Effector CD4-positive, alpha-beta T cell (primary cell): ENCODE results near the gene GPAM.
"Not testable (repeated sequence)": the region's sequence is repeated elsewhere in the genome, so short reads cannot be mapped to it uniquely, and the experiment has no call there.

Source experiments
- DNase-seq: peaks from one replicate; pipeline ENCODE4 v3.0.0-alpha.2; 2020
- total RNA-seq: gene quantifications from one replicate; lab custom pipeline; 2026; lab: John Stamatoyannopoulos, UW

Gene GPAM
- 18.4 reads per million, percentile 45 among the genes with 10 or more reads in this experiment for total RNA-seq

- peak; percentile 98 for DNase-seq
These were observed at the start of gene GPAM for GRCh38 chr10:112183329-112184051. Gene GPAM (minus strand): TSS chr10:112183765. CDS start chr10:112181784, 1,981 bp downstream.

- DNase-seq: no peak
These were observed 49.1 kb upstream of the GPAM start for GRCh38 chr10:112232670-112233069.

- no peak for DNase-seq
These were observed 48.2 kb upstream of the GPAM start for GRCh38 chr10:112231602-112232400.

DNA sequence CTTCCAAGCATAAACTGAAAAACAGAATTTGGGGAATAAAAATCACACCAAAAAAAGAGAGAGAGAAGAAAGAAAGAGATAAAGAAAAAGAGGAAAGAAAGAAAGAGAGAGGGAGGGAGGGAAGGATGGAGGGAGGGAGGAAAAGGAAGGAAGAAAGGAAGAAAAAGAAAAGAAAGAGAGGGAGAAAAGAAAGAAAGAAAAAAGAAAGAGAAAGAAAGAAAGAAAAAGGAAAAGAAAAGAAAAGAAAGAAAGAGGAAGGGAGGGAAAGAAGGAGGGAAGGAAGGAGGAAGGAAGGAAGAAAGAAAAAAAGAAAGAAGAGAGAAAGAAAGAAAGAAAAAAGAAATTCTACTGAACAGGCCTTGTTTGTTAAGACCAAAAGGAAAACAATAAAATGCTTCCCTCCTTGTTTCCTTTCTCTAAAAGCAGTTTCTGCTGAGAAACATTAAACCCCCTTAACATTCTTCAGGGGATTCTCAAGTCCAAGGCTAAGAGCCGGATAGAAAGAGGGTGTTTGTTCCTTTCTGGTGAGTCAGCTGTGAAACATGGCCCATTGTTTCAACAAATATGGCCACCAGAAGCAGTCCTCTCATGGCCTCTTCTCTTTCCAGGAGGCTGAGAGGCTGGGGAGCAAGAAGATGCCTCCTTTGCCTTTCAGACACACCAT, 46.9 kb upstream of the GPAM start:
- no peak for DNase-seq

DNA sequence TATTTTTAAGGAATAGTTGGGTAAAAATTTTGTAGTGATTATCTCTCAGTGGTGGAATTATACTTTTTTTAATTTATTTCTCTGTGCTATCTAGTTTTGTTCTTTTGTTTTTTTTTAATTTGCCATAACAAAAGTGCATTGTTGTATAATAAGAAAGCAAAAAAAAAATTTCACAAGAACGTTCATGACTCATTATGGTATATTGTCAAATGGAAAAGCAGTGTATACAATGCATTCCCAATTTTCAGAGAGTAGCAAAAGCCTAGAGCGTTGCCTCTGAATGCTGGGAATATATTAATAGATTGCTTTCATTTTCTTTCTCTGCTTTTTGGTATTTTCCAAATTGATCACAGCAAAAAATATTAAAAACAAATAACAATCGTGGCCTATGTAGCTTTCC, 46.3 kb upstream of the GPAM start:
- DNase-seq: no peak

- no peak for DNase-seq
These were observed 45.5 kb upstream of the GPAM start for GRCh38 chr10:112229096-112229495.

DNA sequence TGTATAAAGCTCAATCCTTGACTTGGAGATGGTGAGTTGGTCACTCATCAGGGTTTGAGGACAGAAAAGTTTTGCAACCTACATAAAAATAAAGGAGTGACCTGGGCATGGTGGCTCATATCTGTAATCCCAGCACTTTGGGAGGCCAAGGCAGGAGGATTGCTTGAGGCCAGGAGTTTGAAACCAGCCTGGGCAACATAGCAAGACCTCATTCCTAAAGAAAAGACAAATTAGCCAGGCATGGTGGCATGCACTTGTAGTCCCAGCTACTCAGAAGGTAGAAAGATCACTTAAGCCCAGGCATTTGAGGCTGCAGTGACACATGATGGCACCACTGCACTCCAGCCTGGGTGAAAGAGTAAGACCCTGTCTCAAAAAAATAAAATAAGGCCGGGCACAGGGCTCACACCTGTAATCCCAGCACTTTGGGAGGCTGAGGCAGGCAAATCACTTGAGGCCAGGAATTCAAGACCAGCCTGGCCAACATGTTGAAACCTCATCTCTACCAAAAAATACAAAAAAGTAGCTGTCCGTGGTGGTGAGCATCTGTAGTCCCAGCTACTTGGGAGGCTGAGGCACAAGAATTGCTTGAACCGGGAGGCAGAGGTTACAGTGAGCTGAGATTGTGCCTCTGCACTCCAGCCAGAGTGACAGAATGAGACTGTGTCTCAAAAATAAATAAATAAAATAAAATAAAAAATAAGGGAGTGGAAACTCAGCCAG, 45.0 kb upstream of the GPAM start:
- DNase-seq: not testable (repeated sequence)

DNA sequence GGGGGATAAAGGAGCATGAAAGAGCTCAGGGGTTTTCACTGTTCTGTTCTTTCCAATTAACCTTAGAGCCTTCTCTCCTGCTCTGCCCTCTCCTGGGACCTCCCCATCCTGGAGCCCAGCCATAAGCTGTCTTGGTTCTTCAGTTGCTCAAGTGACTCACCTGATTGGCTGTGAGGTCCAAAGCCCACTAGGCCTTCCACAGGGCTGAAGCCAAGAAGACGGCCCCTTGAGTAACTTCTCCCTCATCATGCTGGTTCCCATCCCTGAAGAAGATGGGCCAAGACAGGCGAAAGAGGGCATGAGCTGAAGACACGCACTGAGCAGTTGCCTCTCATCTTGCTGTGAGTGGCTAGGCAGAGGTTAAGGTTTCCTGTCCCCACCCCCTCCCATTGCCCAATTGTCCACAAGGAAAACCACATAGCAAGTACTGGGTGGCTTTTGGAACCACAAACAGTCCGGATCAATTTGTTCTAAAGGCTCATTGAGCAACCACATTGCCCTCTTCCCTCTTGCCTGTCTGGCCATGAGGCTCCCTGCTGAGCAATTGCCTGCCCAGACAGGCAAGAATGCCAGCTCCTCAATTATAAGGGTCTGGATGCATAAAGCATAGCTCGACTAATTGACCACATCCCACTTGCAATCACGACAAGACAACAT, 43.9 kb upstream of the GPAM start:
- DNase-seq: no peak

GRCh38 chr10:112226439-112227248, 43.1 kb upstream of the GPAM start:
- no peak for DNase-seq

GRCh38 chr10:112225771-112226438, 42.3 kb upstream of the GPAM start:
- DNase-seq: no peak

GRCh38 chr10:112224933-112225529, 41.5 kb upstream of the GPAM start:
- DNase-seq: no peak

DNA sequence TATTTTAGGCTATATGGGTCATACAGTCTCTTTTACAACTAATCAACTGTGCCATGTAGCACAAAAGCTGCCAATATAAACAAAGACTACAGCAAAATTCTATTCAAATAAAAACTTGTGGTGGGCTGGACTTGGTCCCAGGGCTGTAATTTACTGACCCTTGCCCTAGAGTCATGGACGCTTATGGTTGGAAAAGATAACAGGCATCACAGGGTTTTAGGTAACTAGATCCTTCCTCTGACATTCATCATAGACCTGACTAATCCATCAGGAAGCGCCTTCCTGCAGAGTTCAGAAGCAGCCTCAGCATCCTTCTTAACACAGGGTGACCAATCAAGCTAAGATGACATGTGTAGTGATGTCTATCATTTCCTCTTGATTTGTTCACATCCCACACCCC, 40.2 kb upstream of the GPAM start:
- DNase-seq: no peak

- DNase-seq: no peak
These were observed 39.2 kb upstream of the GPAM start for GRCh38 chr10:112222799-112223198.

- no peak for DNase-seq
These were observed 38.0 kb upstream of the GPAM start for GRCh38 chr10:112221545-112221944.

DNA sequence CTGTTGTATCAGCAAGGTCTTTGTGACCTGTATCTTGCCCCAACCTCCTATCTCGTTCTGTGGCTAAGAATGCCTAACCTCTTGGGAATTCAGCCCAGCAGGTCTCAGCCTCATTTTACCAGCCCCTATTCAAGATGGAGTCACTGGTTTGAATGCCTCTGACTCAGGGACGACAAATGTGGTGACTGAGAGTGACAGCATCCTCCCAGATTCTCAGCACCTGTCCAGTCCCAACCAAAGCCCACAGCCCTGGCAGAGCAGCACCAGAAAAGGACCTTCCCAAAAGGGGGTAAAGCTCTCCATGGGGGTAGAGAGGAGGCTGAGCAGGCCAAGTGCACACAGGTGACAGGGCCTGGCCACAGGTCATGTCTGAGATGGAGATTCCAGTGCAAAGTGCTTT, 35.4 kb upstream of the GPAM start:
- no peak for DNase-seq

DNA sequence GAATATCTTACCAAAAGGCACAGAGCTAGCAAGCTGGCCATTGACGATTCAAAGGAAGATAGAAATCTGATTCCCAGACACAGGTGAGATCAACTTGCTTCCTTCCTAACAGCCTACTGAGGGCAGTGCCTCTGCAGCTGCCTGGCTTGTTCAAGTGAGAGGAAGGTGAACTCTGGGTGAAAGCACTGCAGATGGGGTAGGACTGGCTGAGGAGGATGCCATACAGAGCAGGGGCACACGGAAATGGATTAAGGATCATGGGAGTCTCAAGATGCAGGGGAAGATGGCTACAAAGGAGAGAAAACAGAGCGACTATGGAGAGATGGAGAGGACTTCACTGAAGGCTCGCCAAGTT, 34.4 kb upstream of the GPAM start:
- DNase-seq: no peak

DNA sequence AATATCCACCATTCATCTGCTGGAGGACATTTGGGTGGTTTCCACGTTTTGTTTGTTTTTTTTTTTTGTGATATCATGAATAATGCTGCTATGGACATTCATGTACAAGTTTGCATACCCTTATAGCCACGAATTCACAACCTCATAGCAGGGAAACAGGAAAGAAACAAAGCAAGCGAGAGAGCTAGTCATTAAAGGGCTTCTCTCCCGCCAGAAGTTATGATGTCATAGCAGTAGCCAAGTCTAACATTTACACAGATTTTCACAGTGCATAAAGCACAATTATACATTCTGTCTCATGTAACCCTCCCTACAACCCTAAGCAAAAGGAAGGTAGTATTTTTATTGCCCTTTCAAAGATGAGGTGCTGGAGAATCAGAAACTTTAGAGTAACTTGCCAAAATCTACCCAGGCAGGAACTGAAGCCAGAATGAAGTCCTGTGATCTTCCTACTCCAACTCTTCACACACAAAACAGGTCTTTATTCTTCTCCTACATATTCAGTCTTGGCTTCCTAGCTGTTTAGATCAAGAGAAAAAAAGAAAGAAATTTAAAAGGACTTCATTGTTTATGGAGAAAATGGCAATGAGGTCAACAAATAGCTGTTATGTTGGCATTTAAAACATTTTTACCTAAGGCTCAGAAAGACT, 33.9 kb upstream of the GPAM start:
- no peak for DNase-seq

DNA sequence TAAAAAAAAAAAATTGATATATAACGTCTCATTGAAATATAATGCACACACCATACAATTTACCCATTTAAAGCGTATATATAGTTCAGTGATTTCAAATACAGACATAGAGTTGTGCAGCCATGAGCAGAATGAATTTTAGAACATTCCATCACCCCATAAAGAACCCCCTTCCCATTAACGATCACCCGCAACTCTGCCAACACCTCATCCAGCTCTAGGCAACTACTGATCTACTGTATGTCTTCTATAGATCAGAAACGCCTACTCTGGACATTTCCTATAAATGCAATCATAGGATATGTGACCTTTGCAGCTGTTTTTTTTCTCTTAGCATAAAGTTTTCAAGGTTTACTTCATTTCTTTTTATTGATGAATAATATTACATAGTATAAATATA, 33.4 kb upstream of the GPAM start:
- no peak for DNase-seq

- DNase-seq: no peak
These were observed 32.6 kb upstream of the GPAM start for GRCh38 chr10:112216151-112216550.

- DNase-seq: no peak
These were observed 31.8 kb upstream of the GPAM start for GRCh38 chr10:112215342-112215774.
